ENCODE measurements around the gene BTBD16. TPM values are rescaled to one million over a fixed set of nuclear protein-coding genes. Genes with fewer than 3 reads are reported as not detected.

The BTBD16 gene
- total and polyA plus RNA-seq, 2 of the 13 experiments (the other 11 are each of a cell fraction or from before 2014, with no cell fraction given) = 5.0 to 11.9 TPM

- TF ChIP-seq MTERF4 (CRISPR knock-in tag; IDR thresholded peaks at IDR 0.05) (peak; percentile 21; the same call in 1 of the 2 replicates), MED8 (CRISPR knock-in tag; IDR thresholded peaks at IDR 0.05; ENCODE audit: insufficient replicate concordance) (peak; percentile 79), ZSCAN31 (CRISPR knock-in tag; IDR thresholded peaks at IDR 0.05; ENCODE audit: low read depth) (0 out of 2 replicates have a peak, but pooled peaks have one; percentile 17), ZFP41 (CRISPR knock-in tag; IDR thresholded peaks at IDR 0.05; ENCODE audit: borderline replicate concordance) (no peak), ZNF263 (CRISPR knock-in tag; IDR thresholded peaks at IDR 0.05) (peak; percentile 66; the same call in 1 of the 2 replicates), ZNF431 (CRISPR knock-in tag; IDR thresholded peaks at IDR 0.05; ENCODE audit: borderline replicate concordance, low read depth) (peak; percentile 80; the same call in 1 of the 2 replicates), ZBTB33 (CRISPR knock-in tag; IDR thresholded peaks at IDR 0.05) (peak; percentile 12; the same call in 1 of the 2 replicates), ZNF780A (CRISPR knock-in tag; IDR thresholded peaks at IDR 0.05) (peak; percentile 89), PLRG1 (conservative IDR thresholded peaks at IDR 0.05) (no peak), TEAD3 (CRISPR knock-in tag; optimal IDR thresholded peaks at IDR 0.05; ENCODE audit: borderline replicate concordance) (peak; percentile 55), ZNF589 (CRISPR knock-in tag; conservative IDR thresholded peaks at IDR 0.05) (0 out of 2 replicates have a peak, but pooled peaks have one; percentile 60), IKZF4 (CRISPR knock-in tag; IDR thresholded peaks at IDR 0.05; ENCODE audit: borderline replicate concordance, low read depth, not compliant biosample characterization) (no peak), ZNF432 (CRISPR knock-in tag; IDR thresholded peaks at IDR 0.05; ENCODE audit: borderline replicate concordance) (no peak), RAD21 (CRISPR knock-in tag; IDR thresholded peaks at IDR 0.05) (peak; percentile 88), ZFP37 (CRISPR knock-in tag; IDR thresholded peaks at IDR 0.05; ENCODE audit: borderline replicate concordance) (peak; percentile 36; the same call in 1 of the 2 replicates), KMT2A (CRISPR knock-in tag; IDR thresholded peaks at IDR 0.05) (peak; percentile 38; the same call in 1 of the 2 replicates), ZNF503 (CRISPR knock-in tag; IDR thresholded peaks at IDR 0.05) (peak; percentile 44; the same call in 1 of the 2 replicates), MAF1 (CRISPR knock-in tag; IDR thresholded peaks at IDR 0.05; ENCODE audit: borderline replicate concordance) (no peak), SPEN (CRISPR knock-in tag; IDR thresholded peaks at IDR 0.05; ENCODE audit: low read depth) (peak; percentile 81; the same call in 1 of the 2 replicates), PHF5A (CRISPR knock-in tag; IDR thresholded peaks at IDR 0.05; ENCODE audit: low read depth, unreplicated experiment) (peak; percentile 94), ZNF513 (CRISPR knock-in tag; conservative IDR thresholded peaks at IDR 0.05) (no peak), CEBPB (IDR thresholded peaks at IDR 0.05; ENCODE audit: borderline replicate concordance, low read depth, low read length) (peak; percentile 99)
Observed at GRCh38 chr10:122310311-122311050, 39.4 kb downstream of the BTBD16 start (continued).

Data from HepG2 (cell line).